Erythroblast (primary cell): ENCODE data around the gene ZNF253.

Experiments
- DNase-seq, 2 experiments: peaks; one replicate each; lab custom pipeline; 2025; lab: John Stamatoyannopoulos, UW
- GATA1 ChIP-seq: IDR thresholded peaks from 2 replicates; pipeline ENCODE4 v1.6.1; 2011; ENCODE audit warnings: low read depth, mild to moderate bottlenecking, control low read depth, low read length, moderate library complexity
- POLR2A ChIP-seq: IDR thresholded peaks from 2 replicates; pipeline ENCODE4 v1.6.1; 2011; ENCODE audit warnings: mild to moderate bottlenecking, low read length

The ZNF253 gene

DNA sequence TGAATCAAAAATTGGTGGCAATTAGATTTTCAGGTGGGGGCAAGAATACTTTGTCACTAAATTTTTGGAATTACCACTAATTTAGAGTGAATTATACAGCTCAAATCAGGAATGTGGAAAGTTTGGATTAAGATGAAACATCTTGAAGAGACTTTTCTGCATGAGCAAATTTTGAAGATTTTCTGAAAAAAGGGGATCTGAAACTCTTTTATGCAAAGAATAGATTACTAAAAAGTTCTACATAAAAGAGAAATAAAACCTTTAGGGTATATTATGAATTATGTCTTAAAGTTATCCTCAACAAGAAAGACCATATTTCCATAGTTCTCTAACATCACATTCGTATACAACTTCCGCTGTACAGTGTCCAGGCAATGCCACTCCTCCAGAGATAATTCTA is 71.7 kb downstream of the ZNF253 start:
- TF ChIP-seq POLR2A (no peak), GATA1 (no peak)
- no peak for DNase-seq

DNA sequence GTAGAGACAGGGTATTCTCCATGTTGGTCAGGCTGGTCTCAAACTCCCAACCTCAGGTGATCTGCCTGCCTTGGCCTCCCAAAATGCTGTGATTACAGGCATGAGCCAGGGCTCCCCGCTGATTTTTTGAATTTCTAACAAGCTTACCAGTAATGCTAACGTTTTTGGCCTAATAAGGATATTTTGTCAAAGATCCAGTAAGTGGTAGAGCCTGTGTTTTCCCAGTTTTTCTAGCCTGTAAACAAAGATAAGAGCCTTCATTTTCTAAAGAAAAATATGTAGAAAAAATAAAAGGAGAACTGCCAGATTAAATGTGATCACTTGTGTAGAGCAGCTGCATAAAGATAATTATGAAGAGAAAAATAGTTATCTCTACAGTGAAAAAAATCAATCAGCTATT is 72.8 kb downstream of the ZNF253 start:
- no peak for TF ChIP-seq POLR2A
- TF ChIP-seq GATA1: no peak
- DNase-seq: no peak

DNA sequence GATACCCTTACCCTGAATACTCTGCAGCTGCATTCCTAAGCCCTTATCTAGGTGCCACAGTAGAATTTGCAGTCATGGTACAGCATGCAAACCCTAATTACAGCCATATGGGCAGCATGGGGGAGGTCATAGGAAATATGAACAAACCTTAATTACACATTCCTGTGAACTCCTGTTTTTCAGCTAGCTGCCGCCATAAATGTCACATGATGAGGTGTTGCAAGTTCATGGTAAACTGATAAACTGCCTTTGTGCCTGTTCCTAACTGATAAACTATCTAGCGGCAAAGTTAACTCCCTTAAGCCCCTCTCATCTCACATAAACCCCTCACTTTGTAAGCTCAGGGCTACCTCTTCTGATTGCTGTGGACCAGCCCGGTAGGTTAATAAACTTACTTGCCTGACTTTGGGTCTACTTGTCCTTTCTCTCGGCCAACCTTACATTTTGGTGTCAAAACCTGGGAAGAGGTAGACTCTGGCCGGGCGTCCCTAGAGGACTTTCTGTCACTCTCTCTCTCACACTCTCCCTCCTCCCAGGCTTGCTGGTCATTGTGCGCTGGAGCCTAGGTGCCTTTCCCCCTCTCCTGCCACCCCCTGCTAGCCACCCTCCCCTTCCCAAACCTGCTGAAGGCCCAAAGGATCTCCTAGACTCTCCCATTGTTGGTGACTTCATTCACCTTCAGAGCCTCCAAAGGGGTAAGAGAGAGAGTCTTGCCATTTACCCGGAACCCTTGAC is 78.3 kb downstream of the ZNF253 start:
- no peak for TF ChIP-seq GATA1
- TF ChIP-seq POLR2A: no peak
- DNase-seq: no peak
